HL-60/S4 treated with retinoic acid at 250 ng/mL for 4 days and 3 days (cell line): ENCODE results near the gene CCDC87.
"Not testable (repeated sequence)": the region's sequence is repeated elsewhere in the genome, so short reads cannot be mapped to it uniquely, and the experiment has no call there.

ENCODE experiments used
- in situ Hi-C: fragments of 300-500 bp; cut with MboI; formaldehyde crosslinking; loops from 2 replicates; pipeline ENCODE4 v1.7.0; 2022; ENCODE audit warnings: low sequenced_read_pairs

CCDC87 gene

GRCh38 chr11:66616379-66617154 is 23.7 kb upstream of the CCDC87 start, which contains the start of gene RBM14:
TSS of gene RBM14 (plus strand) at chr11:66616630. CDS start at chr11:66616721, 91 bp downstream.
- in situ Hi-C loops: no loop called here

DNA sequence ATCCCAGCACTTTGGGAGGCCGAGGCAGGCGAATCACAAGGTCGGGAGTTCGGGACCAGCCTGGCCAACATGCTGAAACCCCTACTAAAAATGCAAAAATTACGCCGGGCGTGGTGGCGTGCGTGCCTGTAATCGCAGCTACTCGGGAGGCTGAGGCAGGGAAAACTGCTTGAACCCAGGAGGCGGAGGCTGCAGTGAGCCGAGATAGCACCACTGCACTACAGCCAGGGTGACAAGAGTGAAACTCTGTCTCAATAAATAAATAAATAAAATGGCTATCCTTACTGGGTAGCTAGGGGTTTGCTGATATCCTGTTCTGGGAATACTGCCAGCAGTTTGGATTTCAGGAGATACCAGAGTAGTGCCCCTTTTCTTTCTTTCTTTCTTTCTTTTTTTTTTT is 21.2 kb upstream of the CCDC87 start:
- in situ Hi-C loops: no loop called here

DNA sequence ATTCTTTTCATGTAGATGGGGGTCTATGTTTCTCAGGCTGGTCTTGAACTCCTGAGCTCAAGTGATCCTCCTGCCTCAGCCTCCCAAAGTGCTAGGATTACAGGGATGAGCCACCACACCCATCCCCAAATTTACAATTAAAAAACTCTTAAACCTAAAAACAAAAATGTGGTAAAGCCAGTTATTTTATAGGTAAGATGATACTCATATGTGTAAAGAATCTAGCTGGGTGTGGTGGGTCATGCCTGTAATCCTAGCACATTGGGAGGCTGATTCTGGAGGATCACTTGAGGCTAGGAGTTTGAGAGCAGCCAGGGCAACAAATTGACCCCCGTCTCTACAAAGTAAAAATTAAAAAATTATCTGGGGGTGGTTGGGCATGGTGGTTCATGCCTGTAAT is 19.6 kb upstream of the CCDC87 start:
- in situ Hi-C loops: no loop called here

DNA sequence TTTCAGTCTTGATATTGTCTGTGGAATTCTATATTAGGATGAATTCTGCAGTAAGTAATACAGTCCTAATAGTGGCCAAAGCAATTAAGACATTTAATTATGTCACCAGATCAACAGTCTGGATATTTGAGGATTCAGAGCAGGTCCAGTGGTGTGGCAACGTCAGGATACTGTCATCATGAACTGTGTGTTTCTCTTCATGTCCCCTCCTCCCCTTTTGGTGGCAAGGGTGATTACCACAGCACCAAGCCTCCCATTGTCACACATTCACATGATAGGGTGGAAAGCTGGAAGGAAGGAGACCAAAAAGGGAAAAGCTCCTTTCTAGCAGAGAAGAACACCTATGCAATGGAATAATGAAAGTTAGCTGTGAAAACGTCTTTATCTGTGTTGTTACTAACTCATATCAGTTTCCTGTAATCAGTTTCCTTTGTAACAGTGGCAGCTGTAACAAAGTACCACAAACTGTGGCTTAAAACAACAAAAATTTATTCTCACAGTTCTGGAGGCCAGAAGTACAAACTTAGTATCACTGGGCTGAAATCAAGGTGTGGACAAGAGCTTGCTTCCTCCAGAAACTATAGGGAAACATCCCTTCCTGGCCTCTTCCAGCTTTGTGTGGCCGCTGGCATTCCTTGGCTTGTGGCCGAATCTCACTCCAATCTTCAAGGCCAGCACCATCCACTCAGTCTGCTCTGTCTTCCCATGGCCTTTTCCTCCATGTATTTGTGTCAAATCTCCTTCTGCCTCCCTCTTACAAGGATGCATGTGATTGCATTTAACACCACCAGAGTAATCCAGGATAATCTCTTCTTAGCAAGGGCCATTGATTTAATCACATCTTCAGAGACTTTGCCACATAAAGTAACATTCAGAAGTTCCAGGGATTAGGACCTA is 17.1 kb upstream of the CCDC87 start:
- in situ Hi-C loops: no loop called here

DNA sequence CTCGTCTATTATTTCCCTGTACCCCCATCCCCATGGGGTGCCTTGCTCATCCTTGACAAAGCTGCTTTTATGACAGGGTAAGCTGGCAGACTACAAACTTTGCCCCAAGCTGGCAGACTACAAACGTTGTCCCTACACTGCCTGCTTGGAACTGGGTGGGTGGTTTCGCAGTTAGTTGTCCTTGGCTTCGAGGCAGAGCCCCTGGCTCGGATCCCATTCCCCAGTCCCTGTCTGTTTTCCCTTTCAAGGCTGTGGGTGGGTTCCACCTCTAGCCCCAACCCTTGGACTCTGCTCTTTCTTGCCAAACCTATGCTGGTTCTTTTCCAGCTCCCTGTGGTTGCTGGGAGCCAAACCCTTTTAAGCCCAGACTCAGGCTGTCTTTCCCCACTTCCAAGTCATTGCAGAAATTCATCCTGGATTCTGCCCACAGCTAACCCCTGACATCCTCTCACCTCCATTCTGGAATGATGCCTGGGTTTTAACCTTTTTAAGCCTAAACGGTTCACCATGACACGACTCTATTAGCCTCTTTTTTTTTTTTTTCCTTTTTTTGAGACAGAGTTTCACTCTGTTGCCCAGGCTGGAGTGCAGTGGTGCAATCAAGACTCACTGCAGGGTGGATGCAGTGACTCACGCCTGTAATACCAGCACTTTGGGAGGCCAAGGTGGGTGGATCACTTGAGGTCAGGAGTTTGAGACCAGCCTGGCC is 14.4 kb upstream of the CCDC87 start:
- in situ Hi-C loops: no loop called here

- in situ Hi-C loops: not testable (repeated sequence)
Observed at GRCh38 chr11:66606608-66607007, 13.7 kb upstream of the CCDC87 start.

DNA sequence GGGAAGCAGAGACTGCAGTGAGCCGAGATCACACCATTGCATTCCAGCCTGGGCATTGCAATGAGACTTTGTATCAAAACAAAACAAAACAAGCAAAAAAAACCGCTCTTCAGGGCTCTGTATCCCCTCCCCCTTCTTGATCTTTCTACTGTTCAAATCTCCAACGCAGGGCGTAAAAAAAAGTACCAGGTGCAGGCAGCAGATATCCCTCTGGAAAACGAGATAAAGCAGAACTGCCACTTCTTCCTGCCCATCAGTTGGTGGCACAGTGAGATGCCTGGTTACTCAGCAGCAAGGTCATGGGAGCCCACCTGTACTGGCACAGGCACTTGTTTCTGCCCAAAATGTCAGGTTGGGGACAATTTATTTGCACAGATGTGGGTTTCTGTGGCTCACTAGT is 11.3 kb upstream of the CCDC87 start:
- in situ Hi-C loops: no loop called here

DNA sequence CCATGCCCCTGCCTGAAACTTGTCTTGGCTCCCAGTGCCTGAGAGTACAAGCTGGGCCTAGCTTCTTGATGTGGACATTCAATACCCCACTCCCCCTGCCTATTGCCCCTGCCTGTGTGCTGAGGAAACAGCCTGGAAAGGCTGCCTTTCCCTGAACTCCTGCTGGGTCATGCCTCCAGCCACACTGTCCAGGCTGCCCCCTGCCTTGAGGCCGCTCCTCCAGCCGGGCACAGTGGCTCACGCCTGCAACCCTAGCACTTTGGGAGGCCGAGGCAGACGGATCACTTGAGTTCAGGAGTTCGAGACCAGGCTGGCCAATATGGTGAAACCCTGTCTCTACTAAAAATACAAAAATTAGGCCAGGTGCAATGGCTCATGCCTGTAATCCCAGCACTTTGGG is 10.2 kb upstream of the CCDC87 start:
- in situ Hi-C loops: no loop called here

DNA sequence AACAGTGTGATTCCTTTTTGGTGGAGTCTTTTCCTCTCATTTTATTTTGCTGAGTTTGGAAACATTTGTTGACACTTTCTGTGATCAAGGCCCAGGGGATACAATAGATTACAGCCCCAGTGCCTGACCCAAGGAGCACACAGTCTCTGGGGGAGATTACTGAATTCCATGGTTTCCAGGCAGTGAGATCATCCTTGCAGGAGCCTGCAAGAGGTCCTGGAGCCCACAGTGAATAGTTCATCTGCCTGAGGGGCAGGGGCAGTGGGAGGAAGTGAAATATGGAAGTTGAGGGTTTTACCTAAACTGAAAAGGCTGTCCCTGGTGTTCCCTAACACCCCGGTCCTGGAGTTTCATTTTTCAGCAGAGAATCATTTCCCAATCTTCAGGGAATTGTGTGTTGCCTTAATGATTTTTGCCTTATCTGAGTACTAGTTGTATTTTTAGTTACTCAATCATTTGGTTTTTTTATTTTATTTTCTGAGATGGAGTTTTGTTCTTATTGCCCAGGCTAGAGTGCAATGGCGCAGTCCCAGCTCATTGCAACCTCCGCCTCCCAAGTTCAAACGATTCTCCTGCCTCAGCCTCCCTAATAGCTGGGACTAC is 7.9 kb upstream of the CCDC87 start:
- in situ Hi-C loops: no loop called here

GRCh38 chr11:66600219-66600618 is 7.4 kb upstream of the CCDC87 start:
- in situ Hi-C loops: no loop called here

DNA sequence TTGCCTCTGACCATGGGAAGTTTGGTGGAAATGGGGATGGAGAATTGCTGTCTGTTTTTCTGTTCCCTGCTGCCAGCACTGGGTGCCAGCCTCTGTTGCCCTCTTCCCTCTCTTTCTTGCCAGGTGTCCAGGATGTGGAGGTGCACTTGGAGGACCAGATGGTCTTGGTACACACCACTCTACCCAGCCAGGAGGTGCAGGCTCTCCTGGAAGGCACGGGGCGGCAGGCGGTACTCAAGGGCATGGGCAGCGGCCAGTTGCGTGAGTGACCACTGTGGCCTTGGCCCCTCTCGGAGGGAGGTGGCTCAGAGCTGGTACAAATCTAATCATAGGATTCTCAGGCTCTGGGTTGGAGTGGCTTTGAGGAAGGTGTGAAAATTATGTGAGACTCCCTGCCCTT is 6.1 kb upstream of the CCDC87 start:
- in situ Hi-C loops: no loop called here

GRCh38 chr11:66595245-66595904 is 2.5 kb upstream of the CCDC87 start:
- in situ Hi-C loops: no loop called here

GRCh38 chr11:66593650-66594049 is 787 bp upstream of the CCDC87 start:
- in situ Hi-C loops: no loop called here

- in situ Hi-C loops: no loop called here
Observed at GRCh38 chr11:66593303-66593635, 406 bp upstream of the CCDC87 start.

GRCh38 chr11:66591175-66591574 is 1.7 kb downstream of the CCDC87 start:
- in situ Hi-C loops: no loop called here

GRCh38 chr11:66589996-66590675 is 2.7 kb downstream of the CCDC87 start:
- in situ Hi-C loops: no loop called here

GRCh38 chr11:66589315-66589714 is 3.5 kb downstream of the CCDC87 start:
- in situ Hi-C loops: not testable (repeated sequence)

GRCh38 chr11:66586136-66586535 is 6.7 kb downstream of the CCDC87 start:
- in situ Hi-C loops: no loop called here

DNA sequence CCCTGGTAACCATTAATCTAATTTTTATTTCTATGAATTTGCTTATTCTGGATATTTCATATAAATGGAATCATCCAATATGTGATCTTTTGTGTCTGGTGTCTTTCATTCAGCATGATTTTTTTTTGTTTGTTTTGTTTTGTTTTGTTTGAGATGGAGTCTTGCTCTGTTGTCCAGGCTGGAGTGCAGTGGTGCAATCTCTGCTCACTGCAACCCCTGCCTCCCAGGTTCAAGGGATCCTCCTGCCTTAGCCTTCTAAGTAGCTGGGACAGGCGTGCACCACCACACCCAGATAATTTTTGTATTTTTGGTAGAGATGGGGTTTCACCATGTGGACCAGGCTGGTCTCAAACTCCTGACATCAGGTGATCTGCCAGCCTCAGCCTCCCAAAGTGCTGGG is 7.4 kb downstream of the CCDC87 start:
- in situ Hi-C loops: not testable (repeated sequence)

DNA sequence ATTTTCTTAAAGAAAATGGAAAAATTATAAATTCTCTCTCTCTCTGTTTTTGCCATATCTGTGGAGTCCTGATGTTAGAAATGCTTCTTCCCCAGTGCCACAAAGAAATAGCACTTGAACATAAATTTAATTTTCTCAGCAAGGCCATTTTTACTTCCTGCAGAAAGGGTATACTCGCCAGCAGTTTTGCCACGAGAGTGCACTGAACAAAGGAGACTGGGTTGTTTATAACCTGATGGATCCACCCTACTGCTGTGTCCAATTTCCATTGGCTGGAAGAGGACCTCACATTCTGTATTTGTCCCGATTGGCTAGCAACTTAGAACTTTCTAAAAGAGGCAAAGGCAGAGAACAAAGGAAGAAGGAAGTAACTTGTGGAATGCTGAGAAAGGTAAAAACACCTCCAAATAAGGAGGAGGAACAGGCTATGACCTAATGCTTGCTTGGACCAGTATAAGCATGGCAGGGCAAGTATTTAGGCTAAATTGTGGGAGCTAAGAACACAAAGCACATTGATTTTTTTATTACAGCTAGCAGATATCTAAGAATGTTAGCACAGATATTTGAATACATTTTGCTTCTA is 10.2 kb downstream of the CCDC87 start:
- in situ Hi-C loops: not testable (repeated sequence)
